Measurements from ENCODE around the gene TAS2R14.

The TAS2R14 gene

GRCh38 chr12:10941369-10941768, 2.3 kb upstream of the TAS2R14 start:
- Histone ChIP-seq H3K9me3 (ENCODE audit: insufficient read depth, low read depth, low read length) (no peaks in the 10 kb centered on the region), H3K4me2 (ENCODE audit: low read depth, low read length, poor library complexity, severe bottlenecking) (no peak overlapping the region), H3K9ac (ENCODE audit: low read depth, low read length, poor library complexity, severe bottlenecking) (no peak overlapping the region), H3F3A (ENCODE audit: low read depth) (no peaks in the 10 kb centered on the region), H3K4me3 (ENCODE audit: low read length, poor library complexity, severe bottlenecking) (no peak overlapping the region), H3K27me3 (ENCODE audit: insufficient read depth, low read length, poor library complexity, severe bottlenecking) (no peaks in the 10 kb centered on the region), H3K79me2 (ENCODE audit: insufficient read depth, low read length) (no peaks in the 10 kb centered on the region), H3K9me2 (replicated peaks; ENCODE audit: low read depth, low read length) (no peaks in the 10 kb centered on the region), H3K36me3 (ENCODE audit: insufficient read depth, low read length) (no peaks in the 10 kb centered on the region), H3K4me1 (ENCODE audit: insufficient read depth, low read length, poor library complexity, severe bottlenecking) (no peaks in the 10 kb centered on the region), H2AFZ (ENCODE audit: low read length) (no peak overlapping the region), H4K20me1 (ENCODE audit: insufficient read depth, low read length, poor library complexity, severe bottlenecking) (no peaks in the 10 kb centered on the region)
- TF ChIP-seq CTCF (conservative IDR thresholded peaks at IDR 0.05; ENCODE audit: low read length) (no peak), EZH2phosphoT487 (IDR thresholded peaks at IDR 0.05; ENCODE audit: borderline replicate concordance) (no peak)

GRCh38 chr12:10940389-10940788, 1.3 kb upstream of the TAS2R14 start:
- TF ChIP-seq EZH2phosphoT487 (IDR thresholded peaks at IDR 0.05; ENCODE audit: borderline replicate concordance) (no peak), CTCF (conservative IDR thresholded peaks at IDR 0.05; ENCODE audit: low read length) (no peak)
- Histone ChIP-seq H3K79me2 (ENCODE audit: insufficient read depth, low read length) (no peaks in the 10 kb centered on the region), H3F3A (ENCODE audit: low read depth) (no peaks in the 10 kb centered on the region)

GRCh38 chr12:10936506-10936905, 2.6 kb downstream of the TAS2R14 start:
- Histone ChIP-seq H3K4me3 (ENCODE audit: low read length, poor library complexity, severe bottlenecking) (no peak overlapping the region), H3K4me1 (ENCODE audit: insufficient read depth, low read length, poor library complexity, severe bottlenecking) (no peaks in the 10 kb centered on the region), H4K20me1 (ENCODE audit: insufficient read depth, low read length, poor library complexity, severe bottlenecking) (no peaks in the 10 kb centered on the region), H3K9me2 (replicated peaks; ENCODE audit: low read depth, low read length) (no peaks in the 10 kb centered on the region), H2AFZ (ENCODE audit: low read length) (no peak overlapping the region), H3K79me2 (ENCODE audit: insufficient read depth, low read length) (no peaks in the 10 kb centered on the region), H3K9me3 (ENCODE audit: insufficient read depth, low read depth, low read length) (no peaks in the 10 kb centered on the region), H3F3A (ENCODE audit: low read depth) (no peaks in the 10 kb centered on the region), H3K4me2 (ENCODE audit: low read depth, low read length, poor library complexity, severe bottlenecking) (no peak overlapping the region), H3K36me3 (ENCODE audit: insufficient read depth, low read length) (no peaks in the 10 kb centered on the region), H3K27me3 (ENCODE audit: insufficient read depth, low read length, poor library complexity, severe bottlenecking) (no peaks in the 10 kb centered on the region), H3K9ac (ENCODE audit: low read depth, low read length, poor library complexity, severe bottlenecking) (no peak overlapping the region)
- no peak for TF ChIP-seq CTCF (conservative IDR thresholded peaks at IDR 0.05; ENCODE audit: low read length)

More at GRCh38 chr12:10940389-10940788, 1.3 kb upstream of the TAS2R14 start:
- Histone ChIP-seq H3K27me3 (ENCODE audit: insufficient read depth, low read length, poor library complexity, severe bottlenecking) (no peaks in the 10 kb centered on the region), H3K4me1 (ENCODE audit: insufficient read depth, low read length, poor library complexity, severe bottlenecking) (no peaks in the 10 kb centered on the region), H3K9me3 (ENCODE audit: insufficient read depth, low read depth, low read length) (no peaks in the 10 kb centered on the region), H2AFZ (ENCODE audit: low read length) (no peak overlapping the region), H3K9me2 (replicated peaks; ENCODE audit: low read depth, low read length) (no peaks in the 10 kb centered on the region), H4K20me1 (ENCODE audit: insufficient read depth, low read length, poor library complexity, severe bottlenecking) (no peaks in the 10 kb centered on the region), H3K4me2 (ENCODE audit: low read depth, low read length, poor library complexity, severe bottlenecking) (no peak overlapping the region), H3K36me3 (ENCODE audit: insufficient read depth, low read length) (no peaks in the 10 kb centered on the region), H3K9ac (ENCODE audit: low read depth, low read length, poor library complexity, severe bottlenecking) (no peak overlapping the region), H3K4me3 (ENCODE audit: low read length, poor library complexity, severe bottlenecking) (no peak overlapping the region)

Data from Loucy (cell line).